ENCODE results near the gene MIA3. TPM values are rescaled to one million over a fixed set of nuclear protein-coding genes. Genes with fewer than 3 reads are reported as not detected.
A peak's percentile ranks its signal among the peaks of the same experiment; 100 is the strongest.

Gene MIA3
- total RNA-seq, 1 donor from 2014 or later, result 44.4 TPM

- peak; percentile 52 for DNase-seq
Measured at GRCh38 chr1:222618880-222619596, 1.1 kb downstream of the MIA3 start.

DNA sequence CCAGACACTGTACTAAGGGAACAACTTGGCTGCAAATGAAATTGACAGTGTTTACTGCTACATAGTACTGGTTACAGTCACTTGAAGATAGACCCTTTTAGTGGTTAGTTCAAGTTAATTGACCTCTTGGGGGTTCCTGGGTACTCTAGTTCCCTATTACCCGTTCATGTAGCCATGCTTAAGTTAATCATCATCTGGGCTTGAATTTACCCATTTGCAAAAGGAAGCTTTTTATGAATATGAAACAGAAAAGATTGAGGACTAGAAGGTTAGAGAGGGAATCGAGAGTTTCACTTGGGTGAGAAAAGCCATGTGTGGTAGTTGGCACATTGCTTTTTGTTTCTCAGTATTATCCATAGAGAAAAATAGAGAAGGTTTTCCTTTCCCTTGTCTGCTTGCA is 2.7 kb downstream of the MIA3 start:
- DNase-seq, result no peak

DNA sequence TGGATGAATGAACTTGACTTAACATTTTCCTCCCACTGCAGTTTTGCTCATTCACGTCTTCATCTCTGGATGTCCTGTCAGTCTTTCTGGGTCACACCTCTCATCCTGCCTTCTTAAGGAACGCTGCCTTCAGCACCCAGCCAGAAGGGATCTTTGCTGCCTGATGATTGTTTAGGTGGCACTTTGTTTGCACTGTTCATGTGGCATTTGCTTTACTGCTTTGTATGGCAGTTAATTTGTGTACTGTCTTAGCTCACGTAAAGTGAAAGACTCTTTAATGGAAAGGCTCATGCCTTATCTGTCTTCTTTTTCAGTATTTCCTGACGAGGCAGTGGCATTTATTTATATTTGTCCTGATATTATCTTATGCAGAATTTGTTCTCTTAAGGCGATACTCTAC is 4.9 kb downstream of the MIA3 start:
- no peak for DNase-seq

DNA sequence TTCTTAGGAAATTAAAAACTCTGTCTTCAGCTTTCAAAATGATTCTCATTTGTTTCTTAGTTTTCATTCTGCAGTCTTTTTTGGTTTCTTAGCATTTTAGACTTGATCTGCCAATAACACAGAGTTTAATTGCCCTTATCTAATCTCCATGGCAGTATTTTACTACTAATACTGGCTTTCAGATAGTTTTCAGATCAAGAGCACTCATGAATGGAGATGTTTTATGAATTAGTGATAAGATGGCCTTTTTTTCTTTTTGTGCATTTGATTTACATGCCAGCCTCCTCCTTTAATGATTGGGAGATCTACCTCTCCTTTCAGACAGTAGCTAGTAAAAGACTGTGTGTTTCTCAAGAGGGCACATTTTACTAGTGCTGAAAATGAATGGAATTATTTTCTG is 5.6 kb downstream of the MIA3 start:
- DNase-seq, result no peak

DNA sequence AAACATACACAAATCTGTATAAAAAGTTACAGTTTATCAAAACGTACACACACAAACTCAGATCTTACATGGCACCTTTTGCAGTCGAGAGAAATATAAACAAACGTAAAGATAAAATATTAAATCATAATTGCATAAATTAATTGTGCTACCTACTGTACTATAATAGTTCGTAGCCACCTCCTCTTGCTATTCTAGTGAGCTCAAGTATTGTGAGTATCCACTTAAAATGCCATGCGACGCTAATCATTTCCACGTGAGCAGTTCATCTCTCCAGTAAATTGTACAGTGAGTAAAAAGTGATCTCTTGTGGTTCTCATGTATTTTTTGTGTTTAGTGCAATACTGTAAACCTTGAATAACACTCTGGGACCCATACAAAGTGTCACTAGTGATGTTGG is 6.3 kb downstream of the MIA3 start:
- DNase-seq, result no peak

DNA sequence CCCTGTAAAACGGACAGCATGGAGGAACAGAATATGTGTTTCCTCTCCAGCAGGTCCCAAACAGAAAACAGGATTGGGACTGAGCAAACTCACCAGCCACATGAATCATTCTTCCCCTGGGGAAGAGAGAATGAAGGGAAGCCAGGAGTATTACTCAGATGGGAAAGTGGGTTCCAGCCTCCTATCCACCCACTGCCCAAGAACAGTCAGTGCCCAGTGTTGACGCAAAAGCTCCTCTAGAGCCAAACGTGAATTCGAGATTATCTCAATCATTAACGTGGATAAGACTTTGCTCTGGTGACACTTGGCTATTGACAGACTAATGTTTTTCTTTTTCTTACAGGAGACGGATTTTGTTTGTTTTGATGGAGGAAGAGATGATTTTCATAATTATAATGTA is 9.3 kb downstream of the MIA3 start:
- peak; percentile 56 for DNase-seq

GRCh38 chr1:222629921-222630535 is 12.1 kb downstream of the MIA3 start:
- no peak for DNase-seq

DNA sequence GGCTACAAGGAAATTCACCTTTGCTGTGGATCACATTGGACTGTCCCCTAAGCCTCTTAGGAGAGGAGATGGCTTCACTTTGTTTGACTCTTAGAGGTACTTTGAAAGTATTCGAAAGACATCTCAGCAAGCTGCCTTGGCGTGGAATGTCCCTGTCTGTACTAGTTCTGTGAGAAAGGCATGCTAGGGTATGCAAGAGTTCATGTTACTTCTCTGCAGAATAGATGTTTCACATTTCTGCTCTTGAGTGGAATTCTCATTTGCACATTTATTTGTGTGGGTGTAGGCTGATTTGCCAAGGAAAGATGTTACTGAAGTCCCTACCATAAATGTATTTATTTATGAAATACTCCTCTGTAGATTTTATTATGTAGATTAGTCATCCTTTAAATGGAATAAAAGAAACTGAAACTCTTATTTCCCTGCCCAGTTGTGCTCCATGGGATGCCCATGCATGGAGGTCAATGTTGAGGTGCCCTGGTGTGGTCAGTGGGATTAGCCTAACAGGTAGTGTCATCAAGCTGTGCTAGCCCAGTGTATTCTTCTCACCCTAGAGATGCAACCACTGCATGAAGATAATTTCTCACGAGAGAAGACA is 13.8 kb downstream of the MIA3 start:
- no peak for DNase-seq

DNA sequence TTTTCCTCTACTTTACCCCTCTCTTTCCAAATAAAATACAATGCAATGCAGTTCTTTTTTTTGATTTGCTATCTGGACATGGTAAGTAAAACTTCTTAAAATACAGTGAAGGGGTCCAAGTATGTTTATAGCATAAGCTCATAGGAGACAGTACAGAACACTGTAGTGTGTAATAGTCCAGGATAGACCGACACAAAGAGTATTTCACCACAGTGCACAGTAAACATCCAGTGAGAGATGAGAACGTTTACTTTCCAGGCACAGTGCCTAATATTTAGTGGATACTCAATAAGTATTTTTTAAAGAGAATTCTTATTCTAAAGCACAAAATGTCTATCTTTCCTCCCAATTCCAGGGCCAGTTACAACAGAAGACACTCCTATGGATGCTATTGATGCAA is 14.9 kb downstream of the MIA3 start:
- no peak for DNase-seq

GRCh38 chr1:222634180-222635013 is 16.5 kb downstream of the MIA3 start:
- DNase-seq, result peak; percentile 96

- DNase-seq, result no peak
Measured at GRCh38 chr1:222641269-222641948, 23.5 kb downstream of the MIA3 start.

- no peak for DNase-seq
Measured at GRCh38 chr1:222642468-222642867, 24.6 kb downstream of the MIA3 start.

DNA sequence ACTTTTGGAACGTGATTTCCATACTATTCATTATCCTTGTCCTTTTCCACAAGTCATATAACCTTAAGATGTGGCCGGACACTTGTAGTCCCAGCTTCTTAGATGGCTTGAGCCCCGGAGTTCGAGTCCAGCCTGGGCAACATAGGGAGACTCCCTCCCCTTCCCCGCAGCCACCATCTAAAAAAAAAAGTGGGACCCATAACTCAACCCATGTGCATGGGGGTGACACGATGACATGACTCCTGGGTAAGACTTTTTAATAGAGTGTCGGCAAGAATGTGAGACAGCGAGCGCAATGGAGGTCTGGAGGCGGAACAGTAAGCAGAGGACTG is 25.7 kb downstream of the MIA3 start:
- DNase-seq, result peak; percentile 62

DNA sequence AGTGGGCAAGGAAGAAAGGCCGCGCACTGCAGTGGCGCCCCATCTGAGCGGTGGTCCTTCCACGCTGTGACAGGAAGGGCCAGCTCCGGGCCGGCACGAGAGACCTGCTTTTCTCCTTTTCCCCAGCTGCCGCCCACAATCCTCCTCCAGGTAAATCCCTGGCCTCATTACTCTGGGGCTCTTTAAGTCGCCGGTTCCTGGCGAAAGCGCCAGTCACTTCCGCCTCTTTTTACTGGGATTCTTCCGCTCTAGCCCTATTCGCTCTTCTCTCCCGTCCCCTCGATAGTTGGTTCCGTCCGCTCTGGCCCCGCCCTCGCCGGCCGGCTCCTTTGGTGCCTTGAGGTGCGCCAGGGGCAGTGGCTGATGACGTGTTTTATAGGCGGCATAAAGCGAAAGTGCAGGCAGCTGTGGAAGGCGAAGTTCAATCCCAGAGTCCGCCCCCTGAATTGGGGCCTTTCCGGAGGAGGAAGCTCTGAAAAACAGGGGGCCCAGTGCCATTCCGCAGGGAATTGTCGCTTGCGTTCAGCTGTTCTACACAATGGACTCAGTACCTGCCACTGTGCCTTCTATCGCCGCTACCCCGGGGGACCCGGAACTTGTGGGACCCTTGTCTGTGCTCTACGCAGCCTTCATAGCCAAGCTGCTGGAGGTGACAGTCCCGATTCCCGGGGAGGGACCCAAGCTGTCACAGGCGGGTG is 26.2 kb downstream of the MIA3 start:
- DNase-seq, result peak; percentile 100

DNA sequence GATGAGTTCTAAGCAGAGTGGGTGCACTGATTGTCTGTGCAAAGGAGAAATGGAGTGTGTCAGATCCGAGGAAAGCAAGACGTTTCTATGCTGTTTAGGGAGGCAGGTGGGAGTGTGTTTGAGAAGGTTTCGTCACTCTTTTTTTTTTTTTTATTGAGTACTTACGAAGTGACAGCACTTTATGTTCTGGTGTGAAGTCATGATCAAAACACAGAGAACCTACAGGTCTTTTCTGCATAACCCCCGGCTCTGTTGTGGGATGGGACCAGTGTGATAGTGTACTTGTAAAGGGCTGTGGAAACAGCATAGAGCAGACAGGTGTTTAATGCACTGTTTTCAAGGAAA is 26.7 kb downstream of the MIA3 start:
- peak; percentile 54 for DNase-seq

- DNase-seq, result no peak
Measured at GRCh38 chr1:222652676-222653075, 34.8 kb downstream of the MIA3 start.

GRCh38 chr1:222653178-222653827 is 35.4 kb downstream of the MIA3 start:
- no peak for DNase-seq

GRCh38 chr1:222654849-222655248 is 37.0 kb downstream of the MIA3 start:
- peak; percentile 17 for DNase-seq

DNA sequence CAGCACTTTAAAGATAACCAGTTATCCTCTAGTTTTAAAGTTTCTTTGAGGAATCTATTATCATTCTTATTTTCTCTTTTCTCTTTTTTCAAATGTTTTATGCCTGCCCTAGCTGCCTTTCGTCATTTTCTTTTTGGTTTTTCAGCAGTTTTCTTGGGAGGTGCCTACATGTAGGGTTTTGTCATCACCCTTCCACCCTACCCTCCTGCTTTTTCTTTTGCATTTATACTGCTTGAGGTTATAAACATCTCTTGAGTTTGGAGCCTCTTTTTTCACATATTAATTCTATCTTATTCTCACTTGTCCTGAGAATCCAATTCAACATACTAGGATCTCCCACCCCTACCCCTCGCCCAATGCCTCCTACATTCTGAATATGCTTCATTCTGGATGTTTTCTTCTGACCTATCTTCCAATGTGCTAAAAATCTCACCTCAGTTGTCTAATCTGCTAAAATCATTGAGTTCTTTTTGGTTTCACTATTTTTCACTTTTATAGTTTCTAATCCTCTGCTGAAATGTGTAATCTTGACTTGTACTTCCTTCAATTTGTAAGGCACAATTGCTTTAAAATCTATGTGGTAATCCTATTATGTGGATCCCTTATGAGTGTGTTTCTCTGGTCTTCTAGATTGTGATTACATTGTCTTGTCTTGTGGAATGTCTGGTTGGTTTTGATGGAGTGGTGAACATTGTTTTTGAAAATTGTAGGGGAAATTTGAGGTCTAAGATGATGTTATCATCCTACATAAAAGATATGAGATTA is 38.7 kb downstream of the MIA3 start:
- DNase-seq, result no peak

DNA sequence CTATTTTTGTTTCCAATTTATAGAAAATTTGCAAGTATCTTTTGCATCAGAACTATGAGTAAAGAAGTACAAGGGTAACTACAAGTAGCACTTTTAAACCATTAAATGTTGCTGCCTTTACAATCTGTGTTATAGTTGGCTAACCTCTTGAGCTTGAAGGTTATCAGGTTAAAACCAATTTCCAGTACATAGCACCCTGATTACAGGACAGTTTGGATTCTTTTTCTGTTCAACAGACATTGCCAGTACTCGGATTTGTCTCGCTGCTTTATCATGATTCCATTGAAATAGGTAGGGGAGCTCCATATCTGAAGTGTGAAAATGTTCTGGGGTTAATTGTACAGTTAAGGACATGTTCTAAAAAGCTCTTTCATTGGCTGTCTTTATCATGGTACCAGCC is 40.0 kb downstream of the MIA3 start:
- peak; percentile 16 for DNase-seq

- no peak for DNase-seq
Measured at GRCh38 chr1:222663431-222663934, 45.6 kb downstream of the MIA3 start.
